Fibroblast of the aortic adventitia (primary cell): ENCODE measurements around the gene RNF220. TPM values are rescaled to one million over a fixed set of nuclear protein-coding genes. Genes with fewer than 3 reads are reported as not detected.

ENCODE experiments used
- DNase-seq: peaks from one replicate; pipeline ENCODE4 v3.0.0-alpha.2; 2010; ENCODE audit warnings: low read depth
- H3K4me3 ChIP-seq: 2 replicates; pipeline ENCODE4 v1.5.1; 2011; ENCODE audit warnings: low read depth, mild to moderate bottlenecking, control low read depth, low read length, moderate library complexity
- total RNA-seq: library from RNA; depleted of rRNA; stranded (reverse); fragments of >200 nt; gene quantifications from 2 replicates; pipeline ENCODE4 v1.2.3, GENCODE V29; 2012; ENCODE audit warnings: low replicate concordance
- TF ChIP-seq, protein P1 (sequence below): IDR thresholded peaks from 2 replicates; pipeline ENCODE4 v1.5.1; 2011; ENCODE audit warnings: mild to moderate bottlenecking, low read length, control low read depth, inconsistent platforms; ENCODE audit not compliant: insufficient read depth

The RNF220 gene
- total RNA-seq, 1 donor = 51.2 TPM

DNA sequence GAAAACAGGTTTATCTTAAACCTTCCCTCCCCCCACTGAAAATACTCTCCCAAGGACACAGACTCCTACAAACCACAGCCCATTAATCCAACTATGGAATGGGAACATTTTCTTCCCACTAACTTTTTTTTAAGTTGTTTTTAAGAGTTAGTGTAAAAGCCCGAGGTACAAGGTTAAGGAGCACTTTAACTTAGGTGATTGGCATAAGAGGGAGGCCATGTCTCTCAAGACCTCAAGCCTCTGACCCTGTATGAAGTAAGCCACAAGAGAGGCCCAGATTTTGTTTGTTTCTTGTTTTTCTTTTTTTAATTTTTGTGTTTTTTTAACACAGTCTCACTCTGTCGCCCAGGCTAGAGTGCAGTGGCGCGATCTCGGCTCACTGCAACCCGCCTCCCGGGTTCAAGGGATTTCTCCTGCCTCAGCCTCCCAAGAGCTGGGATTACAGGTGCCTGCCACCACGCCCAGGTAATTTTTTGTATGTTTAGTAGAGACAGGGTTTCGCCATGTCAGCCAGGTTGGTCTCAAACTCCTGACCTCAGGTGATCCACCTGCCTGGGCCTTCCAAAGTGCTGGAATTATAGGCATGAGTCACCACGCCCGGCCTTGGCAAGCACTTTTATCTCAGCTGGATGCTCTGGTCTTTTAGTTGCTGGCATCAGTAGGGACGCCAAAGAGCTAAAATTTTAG lies 283.8 kb downstream of the RNF220 start:
- TF ChIP-seq, protein P1, sequence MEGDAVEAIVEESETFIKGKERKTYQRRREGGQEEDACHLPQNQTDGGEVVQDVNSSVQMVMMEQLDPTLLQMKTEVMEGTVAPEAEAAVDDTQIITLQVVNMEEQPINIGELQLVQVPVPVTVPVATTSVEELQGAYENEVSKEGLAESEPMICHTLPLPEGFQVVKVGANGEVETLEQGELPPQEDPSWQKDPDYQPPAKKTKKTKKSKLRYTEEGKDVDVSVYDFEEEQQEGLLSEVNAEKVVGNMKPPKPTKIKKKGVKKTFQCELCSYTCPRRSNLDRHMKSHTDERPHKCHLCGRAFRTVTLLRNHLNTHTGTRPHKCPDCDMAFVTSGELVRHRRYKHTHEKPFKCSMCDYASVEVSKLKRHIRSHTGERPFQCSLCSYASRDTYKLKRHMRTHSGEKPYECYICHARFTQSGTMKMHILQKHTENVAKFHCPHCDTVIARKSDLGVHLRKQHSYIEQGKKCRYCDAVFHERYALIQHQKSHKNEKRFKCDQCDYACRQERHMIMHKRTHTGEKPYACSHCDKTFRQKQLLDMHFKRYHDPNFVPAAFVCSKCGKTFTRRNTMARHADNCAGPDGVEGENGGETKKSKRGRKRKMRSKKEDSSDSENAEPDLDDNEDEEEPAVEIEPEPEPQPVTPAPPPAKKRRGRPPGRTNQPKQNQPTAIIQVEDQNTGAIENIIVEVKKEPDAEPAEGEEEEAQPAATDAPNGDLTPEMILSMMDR = no peak
- no peak for DNase-seq
- no peak overlapping the region for H3K4me3 ChIP-seq

DNA sequence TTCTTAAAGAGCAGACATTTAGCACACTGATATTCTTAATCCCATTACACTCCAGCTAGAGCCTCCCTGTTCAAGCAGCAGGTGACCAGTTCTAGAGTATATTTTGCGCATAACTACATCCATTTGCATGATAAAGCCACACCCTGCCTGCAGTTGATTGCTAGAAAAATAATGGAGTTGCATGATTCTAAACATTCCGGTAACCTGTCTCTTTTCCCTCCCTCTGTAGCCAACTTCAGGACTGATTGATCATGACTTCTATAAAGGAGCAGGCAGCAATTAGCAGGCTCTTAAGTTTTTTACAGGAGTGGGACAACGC lies 284.4 kb downstream of the RNF220 start:
- TF ChIP-seq, protein P1 = no peak
- no peak for DNase-seq
- no peak overlapping the region for H3K4me3 ChIP-seq

DNA sequence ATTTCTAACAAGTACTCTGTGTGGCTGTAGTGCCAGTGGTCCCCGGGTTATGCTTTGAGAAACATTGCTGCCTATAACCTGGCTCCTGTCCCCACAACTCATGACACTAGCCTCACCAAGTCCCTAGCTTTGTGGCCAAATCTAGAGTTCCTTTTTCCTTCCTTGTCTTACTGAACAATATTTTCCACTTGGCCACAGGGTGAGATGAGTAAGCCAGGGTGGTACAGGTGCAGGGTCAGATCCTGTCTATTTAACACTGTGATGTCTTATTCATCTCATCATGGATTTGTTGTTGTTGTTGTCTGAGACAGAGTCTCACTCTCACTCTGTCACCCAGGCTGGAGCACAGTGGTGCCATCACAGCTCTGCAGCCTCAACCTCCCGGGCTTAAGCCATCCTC lies 288.1 kb downstream of the RNF220 start:
- DNase-seq = no peak
- TF ChIP-seq, protein P1 = no peak
- no peak overlapping the region for H3K4me3 ChIP-seq

DNA sequence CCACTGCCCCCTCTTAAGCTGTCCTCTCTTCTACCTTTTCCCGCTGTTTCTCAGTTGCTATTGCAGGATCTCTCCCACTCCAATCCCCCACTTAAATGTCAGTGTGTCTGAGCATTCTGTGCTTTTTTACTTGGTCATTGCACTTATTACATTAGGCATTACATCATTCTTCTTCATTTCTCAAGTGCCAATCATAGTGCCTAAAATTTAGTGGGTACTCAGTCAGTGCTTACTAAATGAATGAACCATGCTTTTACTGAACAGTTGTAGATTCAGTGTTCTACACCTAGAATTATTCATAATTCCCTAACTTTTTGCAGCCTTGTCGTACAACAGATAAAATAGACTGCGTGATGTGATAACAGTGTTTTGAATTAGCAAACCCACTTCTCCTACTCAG lies 288.8 kb downstream of the RNF220 start:
- TF ChIP-seq, protein P1 = no peak
- DNase-seq = no peak
- no peak overlapping the region for H3K4me3 ChIP-seq

DNA sequence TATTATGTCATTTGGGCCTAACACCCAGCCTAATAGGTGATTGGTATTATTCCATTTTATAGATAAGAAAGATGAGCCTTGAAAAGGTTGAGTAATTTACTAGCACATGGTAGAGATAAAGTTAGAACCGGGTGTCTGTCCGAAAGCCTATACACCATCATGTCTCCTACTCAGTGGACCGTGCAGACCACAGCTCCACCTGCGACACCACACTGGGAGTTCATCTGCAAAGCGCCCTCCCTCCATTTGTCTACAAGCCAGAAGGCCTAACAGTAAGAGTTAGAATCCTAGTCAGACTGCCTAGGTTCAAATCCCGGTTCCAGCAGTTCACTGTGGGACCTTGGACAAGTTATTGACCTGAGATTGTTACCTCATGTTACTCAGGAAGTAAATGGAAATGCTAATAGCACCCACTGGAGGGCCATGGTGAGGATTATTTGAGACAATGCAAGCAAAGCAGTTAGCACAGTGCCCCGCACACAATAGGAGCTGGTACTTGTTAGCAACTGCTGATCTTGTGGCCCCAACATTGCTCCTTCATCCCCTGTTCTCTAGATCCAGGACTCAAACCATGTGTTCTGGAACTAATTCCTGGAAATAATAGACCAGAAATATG lies 289.9 kb downstream of the RNF220 start:
- no peak for DNase-seq
- TF ChIP-seq, protein P1 = no peak
- no peak overlapping the region for H3K4me3 ChIP-seq

DNA sequence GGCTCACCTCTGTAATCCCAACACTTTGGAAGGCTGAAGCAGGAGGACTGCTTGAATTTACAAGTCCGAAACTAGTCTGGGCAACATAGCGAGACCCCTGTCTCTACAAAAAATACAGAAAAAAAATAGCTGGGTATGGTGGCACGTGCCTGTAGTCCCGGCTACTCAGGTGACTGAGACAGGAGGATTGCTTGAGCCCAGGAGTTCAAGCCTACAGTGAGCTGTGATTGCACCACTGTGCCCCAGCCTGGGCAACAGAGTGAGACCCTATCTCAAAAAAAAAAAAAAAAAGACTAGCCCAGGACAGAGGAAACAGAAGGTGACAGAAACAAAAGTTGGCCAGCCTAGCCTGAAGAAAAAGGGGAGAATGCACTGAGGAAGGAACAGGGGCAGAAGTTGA lies 290.6 kb downstream of the RNF220 start:
- no peak overlapping the region for H3K4me3 ChIP-seq
- DNase-seq = no peak
- TF ChIP-seq, protein P1 = no peak

DNA sequence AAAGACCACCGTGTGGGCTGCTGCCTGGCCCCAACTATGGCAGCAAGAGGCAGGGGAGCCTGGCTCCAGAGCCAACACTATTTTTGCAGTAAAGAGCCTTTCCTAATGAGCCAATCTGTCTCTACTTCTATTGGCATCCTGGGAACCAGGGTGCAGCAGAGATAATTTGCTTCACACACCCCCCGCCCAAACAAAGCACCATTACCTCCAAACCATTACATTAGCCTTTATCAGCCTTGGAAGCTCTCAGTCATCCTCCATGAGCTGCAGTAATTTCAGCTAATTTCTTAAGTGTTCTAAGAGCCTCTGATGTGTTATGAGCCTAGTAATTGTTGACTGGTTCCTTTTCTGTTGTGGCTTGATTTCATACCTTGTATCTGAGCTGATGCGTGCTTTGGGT lies 291.0 kb downstream of the RNF220 start:
- DNase-seq = no peak
- TF ChIP-seq, protein P1 = no peak

More for the DNA sequence above, 291.0 kb downstream of the RNF220 start:
- no peak overlapping the region for H3K4me3 ChIP-seq
